NT2/D1 (cell line): ENCODE measurements around the gene CAMK2B.

Experiments used
- SUZ12 ChIP-seq: IDR thresholded peaks from 2 replicates; pipeline ENCODE4 v1.6.1; 2011; ENCODE audit not compliant: insufficient read length, insufficient read depth; ENCODE audit errors: extremely low read depth
- YY1 ChIP-seq: IDR thresholded peaks from 2 replicates; pipeline ENCODE4 v1.6.1; 2011; ENCODE audit not compliant: insufficient read length, insufficient read depth
- ZNF274 ChIP-seq: IDR thresholded peaks from 2 replicates; pipeline ENCODE4 v1.6.1; 2011; ENCODE audit warnings: mild to moderate bottlenecking, low read depth, low read length

GRCh38 chr7:44279731-44280505 is 45.5 kb downstream of the CAMK2B start:
- no peak for TF ChIP-seq YY1
- no peak for TF ChIP-seq ZNF274
- no peak for TF ChIP-seq SUZ12
